ENCODE data around the gene ESPL1.

The ESPL1 gene

DNA sequence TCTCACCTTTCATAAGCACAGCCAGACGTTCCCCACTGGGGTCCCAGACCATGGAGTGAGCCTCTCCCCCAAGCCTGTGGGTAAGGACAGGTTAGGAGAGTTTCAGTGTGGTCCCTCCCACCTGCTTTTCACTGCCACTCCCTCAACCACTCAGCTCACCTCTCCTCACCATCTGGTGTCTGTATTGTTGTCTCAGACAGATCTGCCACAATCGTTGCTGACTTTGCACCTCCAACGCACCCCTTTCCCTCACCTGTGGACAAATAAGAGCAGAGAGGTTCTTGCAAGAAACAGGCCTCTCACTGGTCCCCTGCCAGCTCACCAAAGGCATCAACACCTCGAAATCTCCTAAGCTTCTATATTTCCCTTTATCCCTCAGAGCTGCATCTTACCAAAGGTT is 40.2 kb downstream of the ESPL1 start:
- Histone ChIP-seq H3K36me3 (ENCODE audit: low read length) (no peaks in the 10 kb centered on the region; the same call in 1 of the 2 replicates), H2AFZ (ENCODE audit: low read depth, low read length, severe bottlenecking) (no peak overlapping the region), H3K27ac (ENCODE audit: low read depth, low read length) (no peak overlapping the region), H3K4me2 (ENCODE audit: low read depth, low read length, poor library complexity, severe bottlenecking) (no peak overlapping the region), H3K9me2 (replicated peaks; ENCODE audit: insufficient read depth, low read length) (no peaks in the 10 kb centered on the region), H3K27me3 (ENCODE audit: low read length) (no peaks in the 10 kb centered on the region), H4K20me1 (ENCODE audit: low read depth, low read length) (no peaks in the 10 kb centered on the region), H3K79me2 (ENCODE audit: insufficient read depth, low read length) (no peaks in the 10 kb centered on the region), H3F3A (ENCODE audit: insufficient read depth) (no peaks in the 10 kb centered on the region), H3K9ac (ENCODE audit: low read length) (no peak overlapping the region), H3K9me3 (ENCODE audit: insufficient read depth, low read length) (no peaks in the 10 kb centered on the region), H3K4me3 (ENCODE audit: insufficient read depth, low read length, poor library complexity, severe bottlenecking) (no peak overlapping the region)
- no peak for TF ChIP-seq EZH2phosphoT487 (conservative IDR thresholded peaks at IDR 0.05; ENCODE audit: low read length)
- TF ChIP-seq, protein P1, sequence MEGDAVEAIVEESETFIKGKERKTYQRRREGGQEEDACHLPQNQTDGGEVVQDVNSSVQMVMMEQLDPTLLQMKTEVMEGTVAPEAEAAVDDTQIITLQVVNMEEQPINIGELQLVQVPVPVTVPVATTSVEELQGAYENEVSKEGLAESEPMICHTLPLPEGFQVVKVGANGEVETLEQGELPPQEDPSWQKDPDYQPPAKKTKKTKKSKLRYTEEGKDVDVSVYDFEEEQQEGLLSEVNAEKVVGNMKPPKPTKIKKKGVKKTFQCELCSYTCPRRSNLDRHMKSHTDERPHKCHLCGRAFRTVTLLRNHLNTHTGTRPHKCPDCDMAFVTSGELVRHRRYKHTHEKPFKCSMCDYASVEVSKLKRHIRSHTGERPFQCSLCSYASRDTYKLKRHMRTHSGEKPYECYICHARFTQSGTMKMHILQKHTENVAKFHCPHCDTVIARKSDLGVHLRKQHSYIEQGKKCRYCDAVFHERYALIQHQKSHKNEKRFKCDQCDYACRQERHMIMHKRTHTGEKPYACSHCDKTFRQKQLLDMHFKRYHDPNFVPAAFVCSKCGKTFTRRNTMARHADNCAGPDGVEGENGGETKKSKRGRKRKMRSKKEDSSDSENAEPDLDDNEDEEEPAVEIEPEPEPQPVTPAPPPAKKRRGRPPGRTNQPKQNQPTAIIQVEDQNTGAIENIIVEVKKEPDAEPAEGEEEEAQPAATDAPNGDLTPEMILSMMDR (IDR thresholded peaks at IDR 0.05; ENCODE audit: insufficient read depth, low read length, poor library complexity, severe bottlenecking): no peak

DNA sequence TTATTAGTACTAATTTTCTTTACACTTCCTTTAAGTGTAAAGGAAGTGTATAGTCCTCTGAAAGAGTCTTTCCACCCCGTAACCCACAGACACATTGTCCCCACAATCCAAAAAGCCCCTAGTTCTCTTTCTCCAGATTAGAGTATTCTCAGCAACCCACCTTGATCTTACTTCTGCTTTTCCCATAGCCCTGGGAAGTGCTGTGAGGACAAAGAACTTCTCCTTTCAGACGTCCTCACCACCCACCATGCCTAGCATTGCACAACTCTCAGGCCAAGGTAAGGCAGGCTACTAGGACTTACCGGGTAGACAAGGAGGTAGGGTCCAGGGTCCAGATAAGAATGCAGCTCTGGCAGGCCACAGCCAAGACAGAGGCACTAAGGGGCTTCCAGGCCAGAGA is 45.9 kb downstream of the ESPL1 start:
- Histone ChIP-seq H2AFZ (ENCODE audit: low read depth, low read length, severe bottlenecking) (no peak overlapping the region), H3K4me2 (ENCODE audit: low read depth, low read length, poor library complexity, severe bottlenecking) (no peak overlapping the region), H3K9ac (ENCODE audit: low read length) (no peak overlapping the region), H4K20me1 (ENCODE audit: low read depth, low read length) (no peaks in the 10 kb centered on the region), H3K36me3 (ENCODE audit: low read length) (peaks cover 4% of the 10 kb centered on the region; the same call in 1 of the 2 replicates), H3K27me3 (ENCODE audit: low read length) (no peaks in the 10 kb centered on the region), H3K9me3 (ENCODE audit: insufficient read depth, low read length) (no peaks in the 10 kb centered on the region), H3F3A (ENCODE audit: insufficient read depth) (no peaks in the 10 kb centered on the region), H3K27ac (ENCODE audit: low read depth, low read length) (no peak overlapping the region), H3K79me2 (ENCODE audit: insufficient read depth, low read length) (no peaks in the 10 kb centered on the region), H3K9me2 (replicated peaks; ENCODE audit: insufficient read depth, low read length) (no peaks in the 10 kb centered on the region), H3K4me3 (ENCODE audit: insufficient read depth, low read length, poor library complexity, severe bottlenecking) (no peak overlapping the region)
- no peak for TF ChIP-seq EZH2phosphoT487 (conservative IDR thresholded peaks at IDR 0.05; ENCODE audit: low read length)
- TF ChIP-seq, protein P1 (IDR thresholded peaks at IDR 0.05; ENCODE audit: insufficient read depth, low read length, poor library complexity, severe bottlenecking): no peak

DNA sequence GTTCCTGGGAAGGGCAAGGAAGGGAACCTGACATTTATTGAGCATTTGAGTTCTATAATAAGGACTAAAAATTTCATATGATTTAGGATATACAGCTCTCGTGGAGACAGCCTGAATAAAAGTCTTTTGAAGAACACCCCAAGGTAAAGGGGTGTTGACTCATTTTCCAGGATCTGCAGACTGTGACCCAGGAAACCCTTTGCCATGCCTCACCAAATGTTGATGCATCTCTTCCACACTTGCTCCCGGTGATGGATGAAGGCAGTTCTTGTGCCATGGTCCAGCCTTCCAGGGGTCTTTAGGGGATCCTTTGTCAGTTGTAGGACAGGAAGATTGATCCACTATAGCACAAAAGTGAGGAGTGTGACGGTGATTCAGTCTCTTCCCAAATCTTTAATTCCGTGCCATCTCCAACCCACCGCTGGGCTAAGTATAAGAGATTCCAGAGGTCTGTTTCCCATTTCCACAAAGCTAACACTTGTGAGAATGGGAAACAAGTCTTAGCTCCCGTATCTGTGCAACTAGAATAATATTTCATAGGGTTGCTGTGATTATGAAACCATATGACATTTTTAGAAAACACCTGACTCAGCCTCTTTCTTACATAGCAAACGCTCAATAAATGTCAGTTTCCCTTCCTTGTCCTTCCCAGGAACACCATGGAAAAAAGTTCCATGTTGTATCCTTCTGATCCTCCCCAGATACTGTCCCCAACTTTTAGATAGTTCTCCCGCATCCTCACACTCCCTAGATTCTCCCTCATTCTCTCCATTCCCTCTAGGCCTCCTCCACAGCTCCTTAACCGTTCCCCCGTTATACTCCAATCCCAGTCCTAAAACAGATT is 52.5 kb downstream of the ESPL1 start:
- peak overlapping the region; percentile 62 for H2AFZ ChIP-seq (ENCODE audit: low read depth, low read length, severe bottlenecking)
- H3K9ac ChIP-seq (ENCODE audit: low read length): peak overlapping the region; percentile 74
- H3K9me3 ChIP-seq (ENCODE audit: insufficient read depth, low read length): no peaks in the 10 kb centered on the region
- H3K79me2 ChIP-seq (ENCODE audit: insufficient read depth, low read length): no peaks in the 10 kb centered on the region
- no peaks in the 10 kb centered on the region for H4K20me1 ChIP-seq (ENCODE audit: low read depth, low read length)
- H3K9me2 ChIP-seq (replicated peaks; ENCODE audit: insufficient read depth, low read length): no peaks in the 10 kb centered on the region
- peaks cover 4% of the 10 kb centered on the region; the same call in 1 of the 2 replicates for H3K36me3 ChIP-seq (ENCODE audit: low read length)
- peak overlapping the region; percentile 73 for H3K4me2 ChIP-seq (ENCODE audit: low read depth, low read length, poor library complexity, severe bottlenecking)
- H3F3A ChIP-seq (ENCODE audit: insufficient read depth): peaks cover 14% of the 10 kb centered on the region
- H3K27ac ChIP-seq (ENCODE audit: low read depth, low read length): peak overlapping the region; percentile 84
- peak overlapping the region; percentile 82 for H3K4me3 ChIP-seq (ENCODE audit: insufficient read depth, low read length, poor library complexity, severe bottlenecking)
- H3K27me3 ChIP-seq (ENCODE audit: low read length): no peaks in the 10 kb centered on the region
- TF ChIP-seq EZH2phosphoT487 (conservative IDR thresholded peaks at IDR 0.05; ENCODE audit: low read length): no peak
- TF ChIP-seq, protein P1 (IDR thresholded peaks at IDR 0.05; ENCODE audit: insufficient read depth, low read length, poor library complexity, severe bottlenecking): no peak
